Liver (tissue), 3 donors: ENCODE measurements around the gene MFAP3.

ENCODE experiments used
- ATF3 ChIP-seq: IDR thresholded peaks from 2 replicates; pipeline ENCODE4 v1.6.1; 2016; ENCODE audit warnings: antibody characterized with exemption
- EGR1 ChIP-seq, 2 donors: IDR thresholded peaks; 2 replicates each; pipeline ENCODE4 v1.6.1; 2016 to 2018; ENCODE audit warnings: antibody characterized with exemption in 2 of 2, low read depth in 2 of 2
- GABPA ChIP-seq, 2 donors: IDR thresholded peaks in 1 of 2; conservative IDR thresholded peaks in 1 of 2; 2 replicates each; pipeline ENCODE4 v1.6.1; 2016; ENCODE audit warnings: antibody characterized with exemption in 2 of 2, mild to moderate bottlenecking in 1 of 2, moderate library complexity in 1 of 2
- HNF4A ChIP-seq, 2 donors: conservative IDR thresholded peaks; 2 replicates each; pipeline ENCODE4 v1.6.1; 2016; ENCODE audit warnings: antibody characterized with exemption in 2 of 2, mild to moderate bottlenecking in 2 of 2
- MAX ChIP-seq: IDR thresholded peaks from 2 replicates; pipeline ENCODE4 v1.6.1; 2016; ENCODE audit warnings: antibody characterized with exemption
- NR2F2 ChIP-seq: IDR thresholded peaks from 2 replicates; pipeline ENCODE4 v1.6.1; 2016; ENCODE audit warnings: antibody characterized with exemption
- SP1 ChIP-seq: IDR thresholded peaks from 2 replicates; pipeline ENCODE4 v1.6.1; 2018; ENCODE audit warnings: antibody characterized with exemption, mild to moderate bottlenecking
- TAF1 ChIP-seq: conservative IDR thresholded peaks from 2 replicates; pipeline ENCODE4 v1.6.1; 2016; ENCODE audit warnings: antibody characterized with exemption, mild to moderate bottlenecking
- YY1 ChIP-seq: IDR thresholded peaks from 2 replicates; pipeline ENCODE4 v1.6.1; 2016; ENCODE audit warnings: antibody characterized with exemption, mild to moderate bottlenecking
- TF ChIP-seq, protein P1 (sequence below): fragments of 150-350 bp; IDR thresholded peaks from 2 replicates; pipeline ENCODE4 v1.5.1; 2017; ENCODE audit warnings: improper control_type of control experiment, low read depth, low read length; ENCODE audit not compliant: missing input control
- TF ChIP-seq, protein P2 (sequence below): IDR thresholded peaks from 2 replicates; pipeline ENCODE4 v1.6.1; 2016; ENCODE audit warnings: antibody characterized with exemption, mild to moderate bottlenecking
- TF ChIP-seq, protein P3 (sequence below): IDR thresholded peaks from 2 replicates; pipeline ENCODE4 v1.6.1; 2016; ENCODE audit warnings: antibody characterized with exemption
- donor health status: healthy.
- donor health status: healthy.

DNA sequence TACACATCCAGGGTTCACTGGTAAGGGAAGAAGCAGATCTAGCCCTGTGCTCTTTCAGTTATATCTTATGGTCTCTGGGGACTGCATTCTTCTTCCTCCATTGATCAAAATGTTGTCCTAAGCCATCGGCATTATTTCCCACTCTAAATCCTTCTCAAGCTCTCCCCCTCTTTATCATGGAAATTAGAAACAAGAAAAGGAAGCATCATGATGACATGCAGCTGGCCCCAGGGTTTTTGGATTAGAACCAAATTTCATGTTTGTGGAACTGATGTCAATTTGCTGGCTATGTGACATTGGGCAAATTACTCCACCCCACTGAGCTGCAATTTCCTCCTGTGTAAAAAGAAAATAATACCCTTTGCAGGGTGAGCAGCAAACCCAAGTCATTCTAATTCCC, 39.5 kb downstream of the MFAP3 start:
- TF ChIP-seq, protein P1, sequence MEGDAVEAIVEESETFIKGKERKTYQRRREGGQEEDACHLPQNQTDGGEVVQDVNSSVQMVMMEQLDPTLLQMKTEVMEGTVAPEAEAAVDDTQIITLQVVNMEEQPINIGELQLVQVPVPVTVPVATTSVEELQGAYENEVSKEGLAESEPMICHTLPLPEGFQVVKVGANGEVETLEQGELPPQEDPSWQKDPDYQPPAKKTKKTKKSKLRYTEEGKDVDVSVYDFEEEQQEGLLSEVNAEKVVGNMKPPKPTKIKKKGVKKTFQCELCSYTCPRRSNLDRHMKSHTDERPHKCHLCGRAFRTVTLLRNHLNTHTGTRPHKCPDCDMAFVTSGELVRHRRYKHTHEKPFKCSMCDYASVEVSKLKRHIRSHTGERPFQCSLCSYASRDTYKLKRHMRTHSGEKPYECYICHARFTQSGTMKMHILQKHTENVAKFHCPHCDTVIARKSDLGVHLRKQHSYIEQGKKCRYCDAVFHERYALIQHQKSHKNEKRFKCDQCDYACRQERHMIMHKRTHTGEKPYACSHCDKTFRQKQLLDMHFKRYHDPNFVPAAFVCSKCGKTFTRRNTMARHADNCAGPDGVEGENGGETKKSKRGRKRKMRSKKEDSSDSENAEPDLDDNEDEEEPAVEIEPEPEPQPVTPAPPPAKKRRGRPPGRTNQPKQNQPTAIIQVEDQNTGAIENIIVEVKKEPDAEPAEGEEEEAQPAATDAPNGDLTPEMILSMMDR, result no peak
- TF ChIP-seq TAF1, result no peak
- TF ChIP-seq, protein P2, sequence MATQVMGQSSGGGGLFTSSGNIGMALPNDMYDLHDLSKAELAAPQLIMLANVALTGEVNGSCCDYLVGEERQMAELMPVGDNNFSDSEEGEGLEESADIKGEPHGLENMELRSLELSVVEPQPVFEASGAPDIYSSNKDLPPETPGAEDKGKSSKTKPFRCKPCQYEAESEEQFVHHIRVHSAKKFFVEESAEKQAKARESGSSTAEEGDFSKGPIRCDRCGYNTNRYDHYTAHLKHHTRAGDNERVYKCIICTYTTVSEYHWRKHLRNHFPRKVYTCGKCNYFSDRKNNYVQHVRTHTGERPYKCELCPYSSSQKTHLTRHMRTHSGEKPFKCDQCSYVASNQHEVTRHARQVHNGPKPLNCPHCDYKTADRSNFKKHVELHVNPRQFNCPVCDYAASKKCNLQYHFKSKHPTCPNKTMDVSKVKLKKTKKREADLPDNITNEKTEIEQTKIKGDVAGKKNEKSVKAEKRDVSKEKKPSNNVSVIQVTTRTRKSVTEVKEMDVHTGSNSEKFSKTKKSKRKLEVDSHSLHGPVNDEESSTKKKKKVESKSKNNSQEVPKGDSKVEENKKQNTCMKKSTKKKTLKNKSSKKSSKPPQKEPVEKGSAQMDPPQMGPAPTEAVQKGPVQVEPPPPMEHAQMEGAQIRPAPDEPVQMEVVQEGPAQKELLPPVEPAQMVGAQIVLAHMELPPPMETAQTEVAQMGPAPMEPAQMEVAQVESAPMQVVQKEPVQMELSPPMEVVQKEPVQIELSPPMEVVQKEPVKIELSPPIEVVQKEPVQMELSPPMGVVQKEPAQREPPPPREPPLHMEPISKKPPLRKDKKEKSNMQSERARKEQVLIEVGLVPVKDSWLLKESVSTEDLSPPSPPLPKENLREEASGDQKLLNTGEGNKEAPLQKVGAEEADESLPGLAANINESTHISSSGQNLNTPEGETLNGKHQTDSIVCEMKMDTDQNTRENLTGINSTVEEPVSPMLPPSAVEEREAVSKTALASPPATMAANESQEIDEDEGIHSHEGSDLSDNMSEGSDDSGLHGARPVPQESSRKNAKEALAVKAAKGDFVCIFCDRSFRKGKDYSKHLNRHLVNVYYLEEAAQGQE, result no peak
- TF ChIP-seq YY1, result no peak
- TF ChIP-seq GABPA (IDR thresholded peaks at IDR 0.05 in 1 of 2, conservative IDR thresholded peaks at IDR 0.05 in 1 of 2), result no peak
- TF ChIP-seq MAX, result no peak
- no peak for TF ChIP-seq SP1
- no peak for TF ChIP-seq ATF3
- no peak for TF ChIP-seq NR2F2
- TF ChIP-seq, protein P3, sequence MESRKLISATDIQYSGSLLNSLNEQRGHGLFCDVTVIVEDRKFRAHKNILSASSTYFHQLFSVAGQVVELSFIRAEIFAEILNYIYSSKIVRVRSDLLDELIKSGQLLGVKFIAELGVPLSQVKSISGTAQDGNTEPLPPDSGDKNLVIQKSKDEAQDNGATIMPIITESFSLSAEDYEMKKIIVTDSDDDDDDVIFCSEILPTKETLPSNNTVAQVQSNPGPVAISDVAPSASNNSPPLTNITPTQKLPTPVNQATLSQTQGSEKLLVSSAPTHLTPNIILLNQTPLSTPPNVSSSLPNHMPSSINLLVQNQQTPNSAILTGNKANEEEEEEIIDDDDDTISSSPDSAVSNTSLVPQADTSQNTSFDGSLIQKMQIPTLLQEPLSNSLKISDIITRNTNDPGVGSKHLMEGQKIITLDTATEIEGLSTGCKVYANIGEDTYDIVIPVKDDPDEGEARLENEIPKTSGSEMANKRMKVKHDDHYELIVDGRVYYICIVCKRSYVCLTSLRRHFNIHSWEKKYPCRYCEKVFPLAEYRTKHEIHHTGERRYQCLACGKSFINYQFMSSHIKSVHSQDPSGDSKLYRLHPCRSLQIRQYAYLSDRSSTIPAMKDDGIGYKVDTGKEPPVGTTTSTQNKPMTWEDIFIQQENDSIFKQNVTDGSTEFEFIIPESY, result no peak
- no peak for TF ChIP-seq HNF4A (conservative IDR thresholded peaks at IDR 0.05)
- no peak for TF ChIP-seq EGR1 (IDR thresholded peaks at IDR 0.05; ENCODE audit: low read depth in 2 of 2)
